ENCODE data around the gene DYRK1A.

The DYRK1A gene

GRCh38 chr21:37419228-37419906 lies 52.8 kb downstream of the DYRK1A start:
- DNase-seq = no peak

DNA sequence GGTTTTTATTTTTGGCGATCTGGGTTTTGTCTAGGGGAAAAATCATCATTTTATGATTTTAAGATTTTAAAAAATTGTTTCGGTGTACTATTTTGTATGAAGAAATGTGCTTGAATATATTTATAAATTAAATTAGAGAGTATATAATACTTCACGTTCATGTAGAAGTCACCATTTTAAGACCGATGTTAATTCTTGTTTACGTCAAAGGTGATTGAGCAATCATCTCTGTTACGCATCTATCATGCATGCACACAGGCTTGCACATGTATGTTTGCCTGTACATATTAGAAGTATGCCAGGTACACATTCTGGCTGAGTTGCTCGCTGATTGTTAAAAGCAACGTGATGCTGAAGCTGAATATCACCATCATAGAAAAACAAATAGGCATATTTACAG lies 54.7 kb downstream of the DYRK1A start:
- no peak for DNase-seq

- no peak for DNase-seq
Observed at GRCh38 chr21:37422382-37422781, 55.8 kb downstream of the DYRK1A start.

DNA sequence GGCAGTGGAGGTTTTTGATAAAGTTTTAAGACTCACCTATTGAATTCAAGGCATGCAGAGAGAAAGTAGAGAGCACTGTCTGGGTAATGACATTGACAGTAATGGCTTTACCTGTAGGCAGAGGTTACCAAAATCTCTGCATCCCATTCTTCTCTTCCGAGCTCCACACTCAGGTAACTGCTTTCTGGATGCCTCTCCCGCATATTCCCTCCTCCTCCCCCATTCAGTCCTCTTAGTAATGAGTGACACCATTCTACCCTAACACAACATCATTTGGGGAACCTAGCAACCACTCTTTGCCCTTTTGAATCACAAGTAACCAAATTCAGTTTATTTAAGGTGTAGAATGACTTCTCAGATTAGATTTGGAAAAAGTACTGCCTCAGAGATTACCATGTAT lies 56.5 kb downstream of the DYRK1A start:
- DNase-seq = no peak

- DNase-seq = no peak
Observed at GRCh38 chr21:37424396-37424795, 57.8 kb downstream of the DYRK1A start.

GRCh38 chr21:37425001-37425400 lies 58.4 kb downstream of the DYRK1A start:
- DNase-seq = no peak

DNA sequence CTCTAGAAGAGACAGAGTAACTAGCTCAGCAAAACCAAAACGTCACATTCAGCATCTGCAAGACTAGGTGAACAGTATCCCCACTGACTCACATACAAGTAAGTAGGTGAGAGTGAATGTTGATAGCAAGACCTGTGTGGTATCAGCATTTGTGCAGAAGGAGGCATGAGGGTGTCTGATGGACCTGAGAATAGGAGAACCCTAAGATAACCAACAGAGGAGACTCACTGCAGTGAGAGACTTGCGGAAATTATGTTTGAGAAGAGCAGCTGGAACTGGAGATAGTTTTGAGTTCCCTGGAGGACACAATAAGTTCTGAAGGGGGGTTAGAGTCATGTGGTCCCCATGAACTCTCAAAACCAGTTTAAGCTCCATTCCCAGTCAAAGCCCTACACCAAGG lies 59.1 kb downstream of the DYRK1A start:
- no peak for DNase-seq

DNA sequence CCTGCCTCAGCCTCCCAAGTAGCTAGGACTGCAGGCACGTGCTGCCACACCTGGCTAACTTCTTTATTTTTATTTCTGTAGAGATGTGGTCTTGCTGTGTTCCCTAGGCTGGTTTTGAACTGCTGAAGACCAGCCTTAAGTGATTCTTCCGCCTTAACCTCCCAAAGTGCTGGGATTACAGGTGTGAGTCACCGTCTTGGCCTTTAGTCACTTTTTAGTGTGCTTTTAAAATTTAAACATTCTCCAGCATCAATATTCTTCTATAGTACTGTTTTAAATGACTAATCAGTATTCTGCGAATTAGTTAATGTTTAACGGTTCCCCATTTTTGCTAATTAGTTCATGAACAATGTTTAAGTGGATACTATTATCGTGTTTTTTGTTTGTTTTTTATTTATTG lies 60.6 kb downstream of the DYRK1A start:
- DNase-seq = no peak

GRCh38 chr21:37429356-37429755 lies 62.8 kb downstream of the DYRK1A start:
- no peak for DNase-seq

DNA sequence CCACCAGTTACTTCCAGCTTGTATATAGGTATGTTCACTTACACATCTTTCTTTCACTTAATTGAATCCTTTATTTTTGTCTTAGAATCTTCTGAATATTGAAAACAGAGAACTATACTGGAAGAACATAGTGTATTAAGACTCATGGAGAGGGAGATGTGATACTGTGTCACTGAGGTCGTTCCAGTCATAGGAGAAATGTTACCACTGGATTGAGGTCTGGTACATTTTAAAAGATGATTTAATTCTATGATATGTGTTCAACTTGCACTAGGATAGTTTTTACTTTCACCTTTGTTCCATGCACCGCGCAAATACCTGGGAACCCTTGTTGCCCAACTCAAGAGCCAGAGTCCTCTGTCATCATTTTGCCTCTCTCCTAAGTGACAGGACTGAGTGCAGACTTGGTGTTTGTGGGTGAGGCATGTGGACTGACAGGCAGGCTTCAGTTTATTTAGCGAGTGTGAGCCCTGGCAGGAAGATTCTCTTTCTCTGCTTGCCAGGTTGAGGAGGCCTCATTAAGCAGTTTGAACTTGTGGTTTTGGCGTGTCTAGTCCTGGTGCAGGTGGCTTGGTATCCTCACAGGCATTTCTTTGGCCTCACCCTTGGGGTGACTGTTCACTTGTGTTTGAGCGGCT lies 63.7 kb downstream of the DYRK1A start:
- no peak for DNase-seq

- DNase-seq = no peak
Observed at GRCh38 chr21:37431243-37431642, 64.7 kb downstream of the DYRK1A start.

DNA sequence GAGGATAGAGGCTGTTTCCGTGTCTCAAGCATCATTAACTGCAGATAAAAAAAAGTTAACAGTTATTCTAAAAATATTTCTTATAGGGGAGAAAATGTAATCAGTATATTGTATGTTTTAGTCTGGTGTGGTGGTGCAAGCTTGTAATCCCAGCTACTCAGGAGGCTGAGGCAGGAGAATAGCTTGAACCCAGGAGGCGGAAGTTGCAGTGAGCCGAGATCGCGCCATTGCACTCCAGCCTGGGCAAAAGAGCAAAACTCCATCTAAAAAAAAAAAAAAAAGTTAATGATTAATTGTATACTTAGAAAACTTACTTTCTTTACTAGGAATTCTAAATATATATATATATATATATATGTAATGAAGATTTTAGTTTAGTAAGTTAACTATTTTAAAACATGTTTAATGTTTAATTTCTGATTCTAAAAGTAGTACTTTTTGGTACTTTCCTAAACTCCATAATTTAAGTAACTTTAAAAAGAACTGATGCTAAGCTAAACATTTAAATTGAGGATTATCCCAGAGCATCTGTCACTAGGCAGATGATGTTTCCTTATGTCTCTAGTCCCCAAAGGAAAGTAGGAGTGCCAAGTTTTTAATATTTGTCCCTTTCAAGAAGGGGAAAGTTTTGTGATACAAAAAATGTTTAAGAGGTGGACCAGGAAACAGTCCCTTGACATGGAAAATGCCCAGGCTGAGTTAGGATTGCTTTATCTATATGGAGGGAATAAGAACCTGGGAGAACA lies 66.3 kb downstream of the DYRK1A start:
- DNase-seq = no peak

GRCh38 chr21:37433456-37433840 lies 66.9 kb downstream of the DYRK1A start:
- no peak for DNase-seq

- DNase-seq = peak; percentile 84 to 91
Observed at GRCh38 chr21:37435120-37435519, 68.5 kb downstream of the DYRK1A start.

- no peak for DNase-seq
Observed at GRCh38 chr21:37435711-37436110, 69.1 kb downstream of the DYRK1A start.

- DNase-seq = no peak
Observed at GRCh38 chr21:37436174-37436573, 69.6 kb downstream of the DYRK1A start.

DNA sequence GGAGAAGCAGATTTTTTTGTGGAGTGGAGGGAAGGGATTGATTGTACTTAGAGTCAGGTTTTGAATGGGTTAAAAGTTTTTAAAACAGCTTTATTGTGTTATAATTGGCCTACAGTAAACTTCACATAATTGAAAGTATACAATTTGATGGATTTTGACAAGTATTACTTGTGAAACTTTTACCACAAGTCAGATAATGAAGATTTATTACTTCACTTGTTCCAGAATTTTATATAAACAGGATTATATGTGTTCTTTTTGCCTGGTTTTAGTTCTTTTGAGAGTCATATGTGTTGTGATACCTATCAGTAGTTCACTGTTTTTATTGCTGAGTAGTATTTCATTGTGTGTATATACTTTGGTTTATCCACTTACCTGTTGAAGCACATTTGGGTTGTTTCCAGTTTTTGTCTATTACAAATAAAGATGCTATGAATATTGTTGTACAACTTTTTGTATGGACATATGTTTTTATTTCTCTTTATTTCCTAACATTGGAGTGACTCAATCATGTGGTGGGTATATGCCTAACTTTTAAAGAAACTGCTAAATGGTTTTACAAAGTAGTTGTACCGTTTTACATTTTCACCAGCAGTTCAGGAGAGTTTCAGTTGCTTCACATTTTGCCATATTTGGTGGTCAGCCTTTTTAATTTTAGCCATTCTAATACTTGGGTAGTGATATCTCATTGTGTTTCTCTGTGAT lies 71.0 kb downstream of the DYRK1A start:
- no peak for DNase-seq

GRCh38 chr21:37443683-37444082 lies 77.1 kb downstream of the DYRK1A start:
- no peak for DNase-seq

DNA sequence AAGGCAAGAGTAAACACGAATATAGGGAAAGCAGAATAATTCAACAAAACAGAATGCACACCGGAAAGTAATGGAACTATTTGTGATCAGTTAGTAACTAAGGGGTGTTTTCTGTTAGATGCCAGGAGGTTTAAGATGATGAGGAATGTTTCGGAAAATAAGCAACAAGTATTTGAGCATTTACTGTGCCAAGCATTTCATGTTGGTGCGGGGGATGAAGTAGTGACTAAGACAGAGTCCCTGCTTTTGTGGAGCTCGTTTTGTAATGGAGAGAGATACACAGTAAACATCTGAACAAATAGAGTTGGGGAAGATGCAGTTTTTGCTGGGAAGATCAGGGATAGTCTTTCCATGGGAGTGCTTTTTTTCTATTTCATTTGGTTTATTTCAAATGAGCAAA lies 78.7 kb downstream of the DYRK1A start:
- no peak for DNase-seq

DNA sequence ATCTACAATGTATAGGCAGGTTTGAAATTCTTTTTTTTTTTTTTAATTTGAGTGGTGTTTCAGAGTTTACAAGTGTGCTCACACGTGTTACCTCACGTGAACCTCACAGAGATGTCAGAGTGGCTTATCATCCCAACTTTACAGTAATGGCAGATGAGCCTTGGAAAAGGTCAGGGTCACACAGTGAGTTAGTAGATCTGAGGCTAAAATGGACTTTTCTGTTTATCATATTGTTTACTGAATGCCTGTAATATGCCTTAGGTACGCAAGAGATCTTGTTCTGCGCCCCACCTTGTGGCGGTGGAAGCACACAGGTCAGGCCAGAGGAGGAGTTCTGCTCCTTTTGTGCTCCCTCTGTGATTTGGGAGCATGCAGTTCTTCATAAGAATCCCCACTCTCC lies 80.0 kb downstream of the DYRK1A start:
- DNase-seq = no peak

DNA sequence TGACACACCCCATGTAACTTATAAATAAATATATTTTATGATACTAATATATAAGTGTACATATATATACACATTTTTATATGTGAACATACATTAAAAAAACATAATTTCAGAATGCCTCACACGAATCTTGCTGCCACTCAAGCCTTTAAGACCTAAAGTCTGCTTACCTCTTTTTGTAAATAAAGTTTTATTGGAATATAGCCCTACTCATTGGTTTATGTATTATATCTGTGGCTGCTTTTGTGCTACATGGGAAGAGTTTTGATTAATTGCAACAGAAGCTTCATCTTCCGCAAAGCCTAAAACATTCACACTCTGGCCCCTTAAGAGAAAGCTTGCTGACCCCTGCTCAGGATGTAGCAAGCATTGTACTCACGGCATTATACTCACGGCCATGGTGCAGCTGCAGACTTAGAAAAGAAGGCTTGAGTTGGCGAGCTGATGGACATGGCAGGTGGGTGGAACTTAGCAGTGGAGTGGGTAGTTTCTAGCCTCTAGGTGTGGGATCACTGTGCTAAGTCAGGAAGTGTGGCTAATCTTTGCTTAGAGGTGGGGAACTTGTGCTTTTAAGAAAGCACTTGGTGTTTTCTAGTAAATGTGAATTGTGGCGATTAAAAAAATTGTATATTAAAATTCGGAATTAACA lies 80.8 kb downstream of the DYRK1A start:
- DNase-seq = peak in 1 of 2 donors; percentile 11

DNA sequence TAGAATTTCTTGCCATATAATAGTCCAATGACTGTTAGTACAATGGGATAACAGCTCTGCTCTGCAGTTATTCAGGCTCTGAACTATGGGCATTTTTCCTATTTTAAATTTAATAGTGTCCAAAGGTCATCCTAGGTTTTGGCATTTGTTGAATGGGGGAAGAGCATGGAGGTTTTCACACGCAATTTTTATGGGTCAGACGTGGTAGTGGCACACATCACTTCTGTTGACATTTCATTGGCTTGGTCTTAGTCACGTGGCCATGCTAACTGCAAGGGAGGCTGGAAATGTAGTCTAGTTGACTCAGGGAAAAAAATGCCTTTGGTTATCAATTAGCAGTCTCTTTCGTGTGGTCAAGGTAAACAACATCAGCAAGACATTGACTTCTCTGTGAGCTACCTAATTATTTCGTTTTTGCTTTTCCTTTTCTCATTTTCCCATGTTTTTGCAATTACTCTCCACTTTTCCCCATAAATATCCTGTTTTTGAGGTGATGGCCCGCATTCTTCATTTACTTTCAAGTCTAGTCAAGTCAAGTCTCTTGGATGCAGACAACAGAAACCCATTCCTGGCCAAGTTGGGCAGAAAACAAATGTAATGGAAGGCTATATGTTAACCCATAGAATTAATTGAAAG lies 82.8 kb downstream of the DYRK1A start:
- no peak for DNase-seq
